ENCODE results near the gene SLC12A3.

SLC12A3 gene

GRCh38 chr16:56911771-56912571 lies 47.0 kb downstream of the SLC12A3 start:
- no peak overlapping the region for H3K4me3 ChIP-seq (ENCODE audit: low read depth, low read length)
- DNase-seq (ENCODE audit: low read depth), result no peak

GRCh38 chr16:56912746-56913708 lies 48.0 kb downstream of the SLC12A3 start:
- DNase-seq (ENCODE audit: low read depth), result peak; percentile 70
- H3K4me3 ChIP-seq (ENCODE audit: low read depth, low read length), result no peak overlapping the region

GRCh38 chr16:56914896-56915295 lies 49.9 kb downstream of the SLC12A3 start:
- no peak overlapping the region for H3K4me3 ChIP-seq (ENCODE audit: low read depth, low read length)
- DNase-seq (ENCODE audit: low read depth), result no peak

GRCh38 chr16:56915336-56916119 lies 50.5 kb downstream of the SLC12A3 start:
- no peak for DNase-seq (ENCODE audit: low read depth)
- H3K4me3 ChIP-seq (ENCODE audit: low read depth, low read length), result no peak overlapping the region

GRCh38 chr16:56916571-56917403 lies 51.8 kb downstream of the SLC12A3 start:
- no peak overlapping the region for H3K4me3 ChIP-seq (ENCODE audit: low read depth, low read length)
- no peak for DNase-seq (ENCODE audit: low read depth)

GRCh38 chr16:56918467-56919012 lies 53.5 kb downstream of the SLC12A3 start:
- no peak overlapping the region for H3K4me3 ChIP-seq (ENCODE audit: low read depth, low read length)
- no peak for DNase-seq (ENCODE audit: low read depth)

GRCh38 chr16:56919099-56919800 lies 54.2 kb downstream of the SLC12A3 start:
- no peak for DNase-seq (ENCODE audit: low read depth)

GRCh38 chr16:56921571-56921970 lies 56.6 kb downstream of the SLC12A3 start:
- H3K4me3 ChIP-seq (ENCODE audit: low read depth, low read length), result no peak overlapping the region
- DNase-seq (ENCODE audit: low read depth), result no peak

More at GRCh38 chr16:56919099-56919800, 54.2 kb downstream of the SLC12A3 start:
- H3K4me3 ChIP-seq (ENCODE audit: low read depth, low read length), result no peak overlapping the region

GRCh38 chr16:56923481-56924091 lies 58.6 kb downstream of the SLC12A3 start:
- H3K4me3 ChIP-seq (ENCODE audit: low read depth, low read length), result no peak overlapping the region
- no peak for DNase-seq (ENCODE audit: low read depth)

GRCh38 chr16:56927471-56927870 lies 62.5 kb downstream of the SLC12A3 start:
- DNase-seq (ENCODE audit: low read depth), result no peak
- H3K4me3 ChIP-seq (ENCODE audit: low read depth, low read length), result no peak overlapping the region

- H3K4me3 ChIP-seq (ENCODE audit: low read depth, low read length), result no peak overlapping the region
- no peak for DNase-seq (ENCODE audit: low read depth)
Observed at GRCh38 chr16:56929639-56930038, 64.6 kb downstream of the SLC12A3 start.

- no peak overlapping the region for H3K4me3 ChIP-seq (ENCODE audit: low read depth, low read length)
- DNase-seq (ENCODE audit: low read depth), result no peak
Observed at GRCh38 chr16:56930486-56931270, 65.7 kb downstream of the SLC12A3 start.

- no peak for DNase-seq (ENCODE audit: low read depth)
- H3K4me3 ChIP-seq (ENCODE audit: low read depth, low read length), result peak overlapping the region; percentile 99
Observed at GRCh38 chr16:56931271-56931891, 66.4 kb downstream of the SLC12A3 start.

GRCh38 chr16:56931892-56932720 lies 67.1 kb downstream of the SLC12A3 start, which contains the start of gene HERPUD1:
Gene HERPUD1, plus strand, starts transcription at chr16:56932142. Its CDS starts 103 bp downstream, at chr16:56932245.
- H3K4me3 ChIP-seq (ENCODE audit: low read depth, low read length), result peak within 1 kb of the TSS; percentile 99
- DNase-seq (ENCODE audit: low read depth), result peak; percentile 94
